B cell (primary cell): Measurements from ENCODE around the gene NEU4. TPM values are rescaled to one million over a fixed set of nuclear protein-coding genes. Genes with fewer than 3 reads are reported as not detected.
"Not testable (repeated sequence)": the region's sequence is repeated elsewhere in the genome, so short reads cannot be mapped to it uniquely, and the experiment has no call there.

Source experiments
- ATAC-seq: fragments of 200-7000 bp; cut with Tn5 transposase; one replicate; pipeline ENCODE4 v1.10.0; 2021; ENCODE audit warnings: low read depth, mild to moderate bottlenecking, moderate number of reproducible peaks, moderate library complexity
- CTCF ChIA-PET: fragments of 350-600 bp; sonication (Branson Sonifier 250); formaldehyde crosslinking; loops from one replicate; lab custom pipeline; 2021; ENCODE audit warnings: antibody characterized with exemption, inconsistent platforms; lab: Charles Lee
- POLR2A ChIA-PET: fragments of 350-600 bp; sonication (Branson Sonifier 250); formaldehyde crosslinking; loops from one replicate; lab custom pipeline; 2021; ENCODE audit warnings: antibody characterized with exemption; lab: Charles Lee
- DNase-seq: peaks from one replicate; pipeline ENCODE4 v3.0.0; 2013
- H2AFZ ChIP-seq: 2 replicates; pipeline ENCODE4 v1.6.1; 2012; ENCODE audit warnings: mild to moderate bottlenecking, low read depth, low read length; ENCODE audit not compliant: insufficient read depth, poor library complexity, severe bottlenecking
- H3K27ac ChIP-seq, 2 donors: 1 replicate in 1 of 2; 2 replicates in 1 of 2; pipeline ENCODE4 v1.5.1; 2012 to 2013; ENCODE audit warnings: low read length in 2 of 2, mild to moderate bottlenecking in 2 of 2, moderate library complexity in 1 of 2
- H3K27me3 ChIP-seq, 4 experiments: fragments of 200-600 bp in 1 of 4; sonication (generic) in 1 of 4; replicated peaks in 1 of 4; 1 replicate in 2 of 4; 2 replicates in 2 of 4; pipeline versions ENCODE4 v1.6.1 to v1.7.0; 2013 to 2016; ENCODE audit warnings: low read length in 3 of 4, mild to moderate bottlenecking in 2 of 4, mixed read lengths in 1 of 4, moderate library complexity in 1 of 4; ENCODE audit not compliant: insufficient read depth in 4 of 4, control insufficient read depth in 3 of 4; ENCODE audit errors: control extremely low read depth in 1 of 4
- H3K36me3 ChIP-seq, 2 experiments: replicated peaks in 1 of 2; 1 replicate in 1 of 2; 2 replicates in 1 of 2; pipeline versions ENCODE4 v1.6.1 to v1.7.1; 2013; ENCODE audit warnings: low read length in 1 of 2; ENCODE audit not compliant: insufficient read depth in 2 of 2, control insufficient read depth in 1 of 2; ENCODE audit errors: control extremely low read depth in 1 of 2, extremely low read depth in 1 of 2
- H3K4me1 ChIP-seq, 2 donors: fragments of 200-600 bp in 1 of 2; sonication (generic) in 1 of 2; 1 replicate in 1 of 2; 2 replicates in 1 of 2; pipeline versions ENCODE4 v1.5.1 to v1.6.1; 2013 to 2017; ENCODE audit warnings: low read length in 2 of 2; ENCODE audit not compliant: control insufficient read depth in 2 of 2, insufficient read depth in 2 of 2
- H3K4me2 ChIP-seq: replicated peaks from 2 replicates; pipeline ENCODE3; 2012; ENCODE audit warnings: mild to moderate bottlenecking, low read depth, low read length; ENCODE audit not compliant: poor library complexity, severe bottlenecking
- H3K4me3 ChIP-seq, 5 experiments: fragments of 200-600 bp in 1 of 5; sonication (generic) in 1 of 5; 1 replicate in 3 of 5; 2 replicates in 2 of 5; pipeline versions ENCODE4 v1.5.1 to v1.7.0; 2011 to 2016; ENCODE audit warnings: low read length in 4 of 5, mild to moderate bottlenecking in 4 of 5, low read depth in 2 of 5, control low read depth in 1 of 5, moderate library complexity in 1 of 5; ENCODE audit not compliant: insufficient read depth in 1 of 5; ENCODE audit errors: control extremely low read depth in 1 of 5, extremely low read depth in 1 of 5
- H3K79me2 ChIP-seq: fragments of 200-600 bp; sonication (generic); one replicate; pipeline ENCODE4 v1.6.0; 2016; ENCODE audit warnings: low read length; ENCODE audit not compliant: control insufficient read depth, insufficient read depth
- H3K9ac ChIP-seq: fragments of 200-600 bp; sonication (generic); 2 replicates; pipeline ENCODE4 v1.6.1; 2017; ENCODE audit warnings: mild to moderate bottlenecking, low read length, moderate library complexity
- H3K9me3 ChIP-seq, 3 donors: one replicate each; pipeline versions ENCODE4 v1.6.1 to v1.7.1; 2013; ENCODE audit warnings: low read length in 2 of 3; ENCODE audit not compliant: control insufficient read depth in 2 of 3, insufficient read depth in 1 of 3; ENCODE audit errors: control extremely low read depth in 1 of 3
- H4K20me1 ChIP-seq: 2 replicates; pipeline ENCODE4 v1.6.0; 2012; ENCODE audit warnings: mild to moderate bottlenecking, low read length; ENCODE audit not compliant: insufficient read depth, control insufficient read depth, poor library complexity, severe bottlenecking
- H3K27ac Mint-ChIP-seq: one replicate; pipeline ENCODE4 v1.8.0; 2021; ENCODE audit warnings: mixed read lengths
- H3K27me3 Mint-ChIP-seq: one replicate; pipeline ENCODE4 v1.8.0; 2021; ENCODE audit warnings: mixed read lengths
- H3K4me1 Mint-ChIP-seq: one replicate; pipeline ENCODE4 v1.8.0; 2021; ENCODE audit warnings: mixed read lengths
- H3K4me3 Mint-ChIP-seq: one replicate; pipeline ENCODE4 v1.8.0; 2021; ENCODE audit warnings: mixed read lengths
- H3K9me3 Mint-ChIP-seq: one replicate; pipeline ENCODE4 v1.8.0; 2022; ENCODE audit warnings: mixed read lengths; ENCODE audit not compliant: insufficient read depth
- CTCF ChIP-seq: fragments of 200-600 bp; IDR thresholded peaks from one replicate; pipeline ENCODE4 v1.8.0; 2022; ENCODE audit warnings: antibody characterized with exemption, mild to moderate bottlenecking
- EZH2 ChIP-seq: IDR thresholded peaks from 2 replicates; pipeline ENCODE4 v1.6.1; 2012; ENCODE audit warnings: borderline replicate concordance, low read depth, mild to moderate bottlenecking, moderate library complexity, low read length; ENCODE audit not compliant: insufficient read depth, poor library complexity, severe bottlenecking
- WGBS: methylation state at CpG from one replicate; pipeline ENCODE4 v1.1.5; 2013; ENCODE audit warnings: missing lambda C conversion rate; ENCODE audit not compliant: insufficient coverage; 5-methylcytosine and 5-hydroxymethylcytosine counted together
- intact Hi-C: fragments of 100-400 bp; cut with micrococcal nuclease; formaldehyde crosslinking; loops from one replicate; pipeline ENCODE4 v1.10.0; 2022
- polyA plus RNA-seq: library from polyadenylated mRNA; depleted of rRNA; stranded (reverse); fragments of >200 nt; gene quantifications from 2 replicates; pipeline ENCODE4 v1.2.3, GENCODE V29; 2012
- total RNA-seq, 2 donors: library from RNA; stranded (reverse); fragments of 120-200 nt in 1 of 2; gene quantifications; 1 replicate in 1 of 2; 2 replicates in 1 of 2; pipeline versions ENCODE4 v1.2.3 to v1.2.4, GENCODE V29; 2013 to 2022

Gene NEU4
- total and polyA plus RNA-seq, 2 donors (not counting 1 experiment from before 2014, with no cell fraction given): 0.19 TPM; not detected in 1

DNA sequence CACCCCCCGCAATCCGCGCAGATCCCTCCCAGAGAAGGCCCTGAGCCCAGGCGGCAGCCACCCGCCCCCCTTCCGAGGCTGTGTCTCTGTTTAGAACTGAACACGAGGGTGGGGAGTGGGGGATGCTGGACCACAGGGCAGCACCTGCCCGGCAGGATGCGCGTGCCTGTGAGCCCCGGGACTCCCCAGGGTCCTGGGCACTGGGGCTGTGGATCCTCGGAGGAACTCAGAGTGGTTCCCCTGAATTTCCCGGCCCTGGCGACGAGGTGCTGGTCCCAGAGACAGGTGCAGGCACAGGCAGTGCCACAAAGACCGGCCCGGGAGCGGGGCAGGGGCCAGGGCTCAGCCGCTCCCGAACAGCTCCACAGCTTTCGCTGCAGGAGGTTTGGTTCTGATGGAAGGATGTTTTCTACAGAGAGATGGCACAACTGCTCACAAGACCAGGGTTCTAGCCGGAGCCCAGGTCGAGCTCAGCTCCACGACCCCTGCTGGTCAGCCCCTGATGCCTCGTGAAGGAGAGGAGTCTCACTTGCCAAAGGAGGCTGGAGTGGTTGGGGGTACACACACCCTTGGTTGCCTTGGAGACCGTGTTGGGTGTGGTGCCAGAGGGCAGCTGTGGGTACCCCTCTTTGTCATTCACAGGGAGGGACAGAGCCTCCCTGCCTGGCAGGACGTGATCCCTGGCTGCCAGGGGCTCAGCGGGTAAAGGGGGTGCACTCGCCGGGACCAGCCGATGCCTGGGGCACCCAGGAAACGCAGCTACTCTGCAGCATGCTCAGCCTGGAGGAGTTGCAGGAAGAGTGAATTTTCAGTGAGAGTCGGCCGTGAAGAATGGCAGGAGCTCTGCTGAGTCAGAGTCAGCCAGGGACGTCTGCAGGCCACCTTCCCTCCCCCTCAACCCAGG lies 4.4 kb upstream of the NEU4 start:
- peak overlapping the region; percentile 54 for H3K9ac ChIP-seq
- 3% methylated on average over 31 of the region's 35 CpGs for WGBS
- intact Hi-C loops: no loop called here
- no peaks in the 10 kb centered on the region for H3K9me3 ChIP-seq
- H3K27ac ChIP-seq: no peak overlapping the region
- H3K27me3 ChIP-seq: peaks cover 0 to 13% (median 10%) of the 10 kb centered on the region in 4 experiments
- DNase-seq (peak; percentile 53), ATAC-seq (no peak)
- TF ChIP-seq CTCF (no peak), EZH2 (no peak)
- H3K4me1 ChIP-seq: peaks cover 12 to 19% of the 10 kb centered on the region in 2 donors
- peak overlapping the region; percentile 50 for H2AFZ ChIP-seq
- H4K20me1 ChIP-seq: no peaks in the 10 kb centered on the region
- H3K27ac Mint-ChIP-seq: no peak overlapping the region
- H3K4me3 Mint-ChIP-seq: peak overlapping the region; percentile 72
- H3K9me3 Mint-ChIP-seq: no peaks in the 10 kb centered on the region
- no peaks in the 10 kb centered on the region for H3K79me2 ChIP-seq
- no peaks in the 10 kb centered on the region for H3K36me3 ChIP-seq
- H3K27me3 Mint-ChIP-seq: peaks cover 9% of the 10 kb centered on the region
- H3K4me3 ChIP-seq: peak overlapping the region in 3 of 5 experiments; percentile 15 to 49 (median 48)
- peaks cover 17% of the 10 kb centered on the region for H3K4me1 Mint-ChIP-seq
- ChIA-PET POLR2A (no interaction called here), CTCF (interaction anchor here (1.7 kb wide), 1 partner anchor 74 kb away, joined by 3 read pairs; no protein-coding TSS in a partner anchor)
- peak overlapping the region; percentile 86 for H3K4me2 ChIP-seq

DNA sequence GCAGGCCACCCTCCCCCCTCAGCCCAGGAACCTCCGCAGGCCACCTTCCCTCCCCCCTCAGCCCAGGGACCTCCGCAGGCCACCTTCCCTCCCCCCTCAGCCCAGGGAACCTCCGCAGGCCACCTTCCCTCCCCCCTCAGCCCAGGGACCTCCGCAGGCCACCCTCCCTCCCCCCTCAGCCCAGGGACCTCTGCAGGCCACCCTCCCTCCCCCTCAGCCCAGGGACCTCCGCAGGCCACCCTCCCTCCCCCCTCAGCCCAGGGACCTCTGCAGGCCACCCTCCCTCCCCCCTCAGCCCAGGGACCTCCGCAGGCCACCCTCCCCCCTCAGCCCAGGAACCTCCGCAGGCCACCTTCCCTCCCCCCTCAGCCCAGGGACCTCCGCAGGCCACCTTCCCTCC lies 2.8 kb upstream of the NEU4 start:
- H3K4me3 ChIP-seq, H3K27me3 Mint-ChIP-seq, H3K79me2 ChIP-seq, intact Hi-C loops, H3K36me3 ChIP-seq, H3K9me3 Mint-ChIP-seq, H3K4me3 Mint-ChIP-seq, POLR2A ChIA-PET, ATAC-seq, CTCF ChIA-PET, H4K20me1 ChIP-seq, H3K9ac ChIP-seq, H3K27ac Mint-ChIP-seq, H3K9me3 ChIP-seq, DNase-seq, H2AFZ ChIP-seq, H3K27ac ChIP-seq, H3K4me2 ChIP-seq: not testable (repeated sequence)
- H3K4me1 Mint-ChIP-seq: peaks cover 17% of the 10 kb centered on the region
- peaks cover 0 to 13% (median 10%) of the 10 kb centered on the region in 4 experiments for H3K27me3 ChIP-seq
- no CpG with 5 or more reads among the region's 8 CpGs for WGBS
- H3K4me1 ChIP-seq: peaks cover 12 to 19% of the 10 kb centered on the region in 2 donors
